Measurements from ENCODE around the gene BCO1.

Gene BCO1

GRCh38 chr16:81321039-81321438 lies 82.5 kb downstream of the BCO1 start:
- no peak for DNase-seq

GRCh38 chr16:81321536-81321935 lies 83.0 kb downstream of the BCO1 start:
- no peak for DNase-seq

DNA sequence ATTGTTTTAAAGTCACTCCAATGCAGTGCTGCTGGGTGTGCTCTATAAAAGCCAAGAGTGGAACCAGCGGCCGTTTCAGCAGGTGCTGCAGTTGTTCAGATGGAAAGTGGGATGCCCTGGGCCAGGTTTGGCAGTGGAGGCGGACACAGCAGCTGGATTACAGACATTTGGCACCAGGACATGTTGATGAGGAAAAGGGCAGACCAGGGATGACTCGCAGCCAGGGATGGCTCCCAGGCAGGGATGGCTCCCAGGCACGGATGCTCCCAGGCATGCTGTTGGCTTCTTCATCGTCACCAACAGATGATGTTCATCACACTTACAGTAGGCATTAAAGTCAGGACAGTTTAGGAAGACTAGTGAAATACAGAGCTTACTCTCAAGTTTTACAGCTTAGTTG lies 86.3 kb downstream of the BCO1 start:
- no peak for DNase-seq

GRCh38 chr16:81327011-81327410 lies 88.5 kb downstream of the BCO1 start:
- DNase-seq, result no peak

- no peak for DNase-seq
Measured at GRCh38 chr16:81327447-81328196, 89.1 kb downstream of the BCO1 start.

GRCh38 chr16:81329947-81330346 lies 91.5 kb downstream of the BCO1 start:
- DNase-seq, result no peak

GRCh38 chr16:81333356-81333755 lies 94.9 kb downstream of the BCO1 start:
- DNase-seq, result no peak

GRCh38 chr16:81335669-81336068 lies 97.2 kb downstream of the BCO1 start:
- DNase-seq, result no peak

- DNase-seq, result no peak
Measured at GRCh38 chr16:81337097-81337496, 98.6 kb downstream of the BCO1 start.

All from bone marrow (tissue), 2 donors.